GM10266 (cell line): ENCODE measurements around the gene ABCA7.

Experiments
- DNase-seq: peaks from one replicate; pipeline ENCODE4 v3.0.0; 2012; ENCODE audit errors: extremely low spot score
- TF ChIP-seq, protein P1 (sequence below): IDR thresholded peaks from 2 replicates; pipeline ENCODE4 v1.5.1; 2012; ENCODE audit warnings: mild to moderate bottlenecking, low read depth; ENCODE audit not compliant: control insufficient read depth, insufficient read depth; ENCODE audit errors: missing control alignments

Gene ABCA7

GRCh38 chr19:1015061-1015781, 24.7 kb upstream of the ABCA7 start:
- DNase-seq: no peak
- TF ChIP-seq, protein P1, sequence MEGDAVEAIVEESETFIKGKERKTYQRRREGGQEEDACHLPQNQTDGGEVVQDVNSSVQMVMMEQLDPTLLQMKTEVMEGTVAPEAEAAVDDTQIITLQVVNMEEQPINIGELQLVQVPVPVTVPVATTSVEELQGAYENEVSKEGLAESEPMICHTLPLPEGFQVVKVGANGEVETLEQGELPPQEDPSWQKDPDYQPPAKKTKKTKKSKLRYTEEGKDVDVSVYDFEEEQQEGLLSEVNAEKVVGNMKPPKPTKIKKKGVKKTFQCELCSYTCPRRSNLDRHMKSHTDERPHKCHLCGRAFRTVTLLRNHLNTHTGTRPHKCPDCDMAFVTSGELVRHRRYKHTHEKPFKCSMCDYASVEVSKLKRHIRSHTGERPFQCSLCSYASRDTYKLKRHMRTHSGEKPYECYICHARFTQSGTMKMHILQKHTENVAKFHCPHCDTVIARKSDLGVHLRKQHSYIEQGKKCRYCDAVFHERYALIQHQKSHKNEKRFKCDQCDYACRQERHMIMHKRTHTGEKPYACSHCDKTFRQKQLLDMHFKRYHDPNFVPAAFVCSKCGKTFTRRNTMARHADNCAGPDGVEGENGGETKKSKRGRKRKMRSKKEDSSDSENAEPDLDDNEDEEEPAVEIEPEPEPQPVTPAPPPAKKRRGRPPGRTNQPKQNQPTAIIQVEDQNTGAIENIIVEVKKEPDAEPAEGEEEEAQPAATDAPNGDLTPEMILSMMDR: no peak

GRCh38 chr19:1015782-1016646, 23.9 kb upstream of the ABCA7 start:
- DNase-seq: no peak
- TF ChIP-seq, protein P1: no peak

- no peak for DNase-seq
- TF ChIP-seq, protein P1: no peak
Measured at GRCh38 chr19:1016647-1017114, 23.2 kb upstream of the ABCA7 start.

DNA sequence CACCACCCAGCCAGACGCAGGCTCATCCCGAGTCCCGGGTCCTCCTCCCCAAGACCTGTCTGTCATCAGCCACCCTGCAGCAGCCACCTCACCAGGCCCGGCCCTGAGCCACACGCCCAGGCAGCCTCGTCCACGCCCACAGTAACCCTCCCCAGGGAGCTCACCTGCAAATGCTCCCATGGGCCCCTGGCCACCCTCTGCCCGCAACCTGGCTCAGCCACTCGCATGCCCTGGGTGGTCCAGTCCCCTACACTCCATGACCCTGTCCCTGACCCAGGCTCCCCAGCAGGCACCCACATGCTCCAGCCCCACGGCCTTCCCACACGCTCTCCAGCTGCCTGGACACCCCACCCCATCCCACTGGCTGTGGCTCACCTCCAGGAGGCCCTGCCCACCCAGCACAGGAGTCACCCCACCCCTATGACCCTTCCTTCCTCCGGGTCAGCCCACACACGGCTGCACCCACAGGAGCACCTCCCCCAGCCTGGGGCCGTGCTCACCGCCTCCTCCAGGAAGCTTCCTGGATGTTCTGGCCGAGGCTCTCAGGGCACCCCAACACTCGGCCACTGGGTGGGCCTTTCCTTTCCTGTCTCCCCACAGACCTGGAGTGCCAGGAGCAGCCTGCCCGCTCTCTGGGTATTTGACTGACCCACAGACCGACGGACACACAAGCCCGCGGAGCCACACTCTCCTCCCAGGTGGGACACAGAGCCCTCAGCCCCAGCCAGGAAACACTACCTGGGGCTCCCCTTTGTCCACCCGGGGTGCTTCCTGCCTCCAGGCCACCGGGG, 22.6 kb upstream of the ABCA7 start:
- TF ChIP-seq, protein P1: no peak
- no peak for DNase-seq

DNA sequence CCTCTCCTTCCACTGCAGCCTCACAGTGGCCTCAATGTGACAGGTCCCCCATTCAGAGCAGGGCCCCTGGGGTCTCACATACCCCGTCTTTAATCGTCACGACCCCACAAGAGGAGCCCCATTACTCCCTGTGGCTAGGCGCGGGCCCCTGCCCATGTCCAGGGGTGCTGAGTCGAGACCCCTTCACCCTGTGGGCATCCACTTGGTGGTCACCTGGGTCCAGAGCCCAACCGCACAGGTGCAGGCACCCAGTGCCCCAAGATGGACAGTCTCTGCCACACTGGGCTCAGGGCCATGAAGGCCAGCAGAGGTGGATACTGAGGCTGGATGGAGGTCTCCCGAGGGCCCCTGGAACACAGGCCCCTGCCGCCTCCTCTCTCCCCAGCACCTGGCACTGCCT, 22.0 kb upstream of the ABCA7 start:
- TF ChIP-seq, protein P1: no peak
- no peak for DNase-seq

- no peak for DNase-seq
- TF ChIP-seq, protein P1: no peak
Measured at GRCh38 chr19:1018393-1018792, 21.5 kb upstream of the ABCA7 start.
